GM19372 (cell line): ENCODE measurements around the gene ADAM19.

ENCODE experiments used
- ATAC-seq: cut with Tn5 transposase; IDR thresholded peaks from one replicate; pipeline ENCODE4 v1.9.1; 2021; ENCODE audit warnings: mild to moderate bottlenecking, low read depth, moderate library complexity; ENCODE audit not compliant: unreplicated experiment

The ADAM19 gene

DNA sequence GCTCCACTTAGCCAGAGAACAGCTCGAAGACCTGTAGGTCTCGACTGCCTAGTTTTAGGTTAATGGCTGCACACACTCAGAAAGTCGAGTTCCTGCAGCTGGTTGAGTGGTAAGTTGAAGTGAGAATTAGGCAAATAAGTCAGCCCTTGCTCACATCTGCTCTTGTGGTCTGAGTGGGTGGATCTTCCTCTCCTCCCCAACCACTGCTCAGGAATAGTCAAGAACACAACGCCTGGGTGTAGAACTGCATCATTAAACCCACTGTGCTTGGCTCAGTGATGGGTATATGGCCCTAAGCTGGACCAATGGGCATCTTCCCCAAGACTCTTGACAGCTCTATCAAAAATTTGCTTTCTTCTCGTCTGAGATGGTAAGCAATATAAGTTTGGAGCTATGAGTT, 20.9 kb upstream of the ADAM19 start:
- ATAC-seq: peak; percentile 74

DNA sequence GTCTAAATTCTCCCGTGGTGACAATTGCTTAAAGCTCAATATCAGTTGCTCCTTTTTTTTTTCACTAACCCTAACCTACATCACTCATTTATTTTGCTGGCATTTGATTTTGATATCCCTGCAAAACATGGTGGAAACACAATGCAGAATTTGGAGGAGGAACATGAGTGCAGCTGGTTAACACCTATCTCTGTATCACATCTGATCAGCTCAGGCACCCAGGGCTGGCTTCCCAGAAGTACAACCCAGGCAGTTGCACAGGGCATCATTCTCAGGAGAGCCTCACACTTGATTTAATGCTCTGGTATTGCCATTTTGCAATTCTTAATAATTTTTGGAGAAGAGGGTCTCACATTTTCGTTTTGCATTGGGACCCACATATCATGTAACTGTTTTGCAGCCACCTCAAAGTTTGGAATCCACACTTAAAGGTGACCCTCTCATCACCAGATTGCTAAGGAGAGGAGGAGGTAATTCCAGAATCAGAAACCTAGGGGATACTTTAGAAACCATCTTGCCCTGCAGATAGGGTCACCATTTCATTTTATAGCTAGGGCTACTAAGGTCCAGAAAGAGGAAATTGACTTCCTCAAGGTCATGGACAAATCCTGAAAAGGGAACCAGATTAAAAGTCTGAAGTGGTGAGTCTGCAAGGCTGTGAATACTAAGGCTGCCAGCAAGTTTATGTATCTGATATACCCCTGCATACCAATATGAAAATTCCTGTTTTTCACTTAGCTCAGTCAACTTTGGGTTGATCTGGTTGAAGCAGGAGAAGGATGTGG, 19.3 kb upstream of the ADAM19 start:
- ATAC-seq: no peak

DNA sequence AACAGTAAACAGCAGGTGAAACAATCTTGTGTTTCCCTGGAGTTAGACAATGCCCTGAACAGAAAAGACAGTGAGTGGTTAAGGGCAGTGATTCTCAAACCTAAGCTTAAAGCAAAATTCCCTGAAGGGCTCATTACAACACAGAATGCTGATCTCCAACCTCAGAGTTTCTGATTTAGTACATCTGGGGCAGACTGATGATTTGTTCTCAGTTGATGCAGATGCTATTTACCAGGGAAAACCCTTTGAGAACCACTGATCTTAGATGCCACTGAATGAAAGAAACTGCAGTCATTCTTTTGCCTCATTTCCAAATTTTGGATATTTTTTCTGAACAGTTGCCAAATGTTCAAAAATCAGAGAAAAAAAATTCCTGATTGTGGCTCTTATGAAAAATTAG, 18.7 kb upstream of the ADAM19 start:
- no peak for ATAC-seq

DNA sequence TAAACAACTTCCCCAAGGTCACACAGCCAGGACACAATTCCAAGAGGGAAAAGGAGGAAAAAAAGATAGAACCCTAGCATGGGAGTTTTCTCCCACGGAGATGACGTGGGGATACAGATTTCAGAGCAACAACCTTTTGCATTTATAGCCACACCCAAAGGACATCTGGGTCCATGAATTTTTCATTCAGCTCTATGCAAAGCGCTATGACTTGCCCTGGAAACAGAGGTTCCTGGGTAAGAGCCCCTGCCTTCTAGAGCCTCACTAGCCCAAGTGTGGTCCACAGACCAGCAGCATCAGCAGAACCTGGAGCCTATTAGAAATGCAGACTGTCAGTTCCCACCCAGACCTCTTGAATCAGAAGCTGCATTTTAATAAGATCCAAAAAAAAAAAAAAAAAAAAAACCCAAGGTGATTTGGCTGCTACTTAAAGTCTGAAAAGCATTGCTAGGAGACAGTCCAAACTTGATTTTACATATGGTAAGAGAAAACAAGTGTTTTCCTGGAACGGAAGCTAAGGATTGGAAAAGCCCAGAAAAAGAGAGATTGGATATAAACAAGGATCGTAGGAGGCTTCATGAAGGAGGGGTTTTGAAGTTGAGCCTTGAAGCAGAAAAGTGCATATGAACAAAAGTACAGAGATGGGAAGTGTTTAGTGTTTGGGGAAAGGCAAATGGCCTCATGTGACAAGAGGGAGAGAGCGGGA, 17.6 kb upstream of the ADAM19 start:
- ATAC-seq: no peak

DNA sequence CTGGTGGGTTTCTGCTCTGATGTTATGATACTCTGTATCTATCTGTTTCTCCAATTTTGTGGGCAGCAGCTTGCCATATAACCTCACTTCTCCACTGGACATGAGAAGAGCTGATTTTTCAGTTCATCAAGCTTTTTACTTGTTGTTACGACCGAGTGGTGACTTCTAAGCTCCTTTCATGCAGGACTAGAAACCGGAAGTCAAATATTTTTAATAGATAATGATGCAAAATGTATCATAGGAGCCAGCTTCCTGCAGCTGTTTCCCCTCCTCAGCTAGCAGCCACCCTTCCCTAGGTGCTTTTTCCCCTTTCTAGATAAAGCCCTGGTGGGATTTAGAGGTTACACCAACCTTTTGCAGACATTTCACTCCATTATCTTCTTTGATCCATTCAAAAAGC, 17.0 kb upstream of the ADAM19 start:
- no peak for ATAC-seq

DNA sequence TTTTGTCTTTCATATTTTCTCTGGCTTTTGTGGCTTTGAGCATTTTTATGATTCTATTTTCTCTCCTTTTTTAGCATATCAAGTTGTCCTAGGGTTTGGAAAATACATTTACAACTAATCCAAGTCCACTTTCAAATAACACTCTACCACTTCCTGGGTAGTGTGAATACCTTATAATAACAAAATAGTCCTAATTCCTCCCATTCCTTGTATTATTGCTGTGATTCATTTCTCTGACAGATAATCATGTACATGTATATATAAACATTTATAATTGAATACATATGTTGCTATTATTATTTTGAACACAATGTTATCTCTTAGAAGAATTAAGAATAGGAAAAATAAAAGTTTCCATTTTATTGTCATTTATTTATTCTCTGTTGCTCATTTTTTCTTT, 14.9 kb upstream of the ADAM19 start:
- no peak for ATAC-seq

DNA sequence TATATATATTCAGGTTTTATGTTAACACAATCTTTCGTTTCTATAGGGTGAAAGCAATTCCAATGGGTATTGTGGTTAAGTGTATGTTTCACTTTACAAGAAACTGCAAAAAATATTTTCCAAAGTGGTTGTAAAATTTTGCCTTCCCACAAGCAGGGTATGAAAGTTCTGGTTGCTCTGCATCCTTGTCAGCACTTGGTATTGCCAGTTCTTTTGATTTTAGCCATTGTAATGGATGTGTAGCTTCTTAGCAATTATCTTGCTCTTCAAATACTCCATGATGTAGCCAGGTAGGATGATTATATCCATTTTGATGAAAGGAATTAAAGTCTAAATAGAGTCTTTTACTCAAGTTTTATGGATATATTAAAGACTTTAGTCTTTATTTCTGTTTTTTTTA, 9.1 kb upstream of the ADAM19 start:
- no peak for ATAC-seq

DNA sequence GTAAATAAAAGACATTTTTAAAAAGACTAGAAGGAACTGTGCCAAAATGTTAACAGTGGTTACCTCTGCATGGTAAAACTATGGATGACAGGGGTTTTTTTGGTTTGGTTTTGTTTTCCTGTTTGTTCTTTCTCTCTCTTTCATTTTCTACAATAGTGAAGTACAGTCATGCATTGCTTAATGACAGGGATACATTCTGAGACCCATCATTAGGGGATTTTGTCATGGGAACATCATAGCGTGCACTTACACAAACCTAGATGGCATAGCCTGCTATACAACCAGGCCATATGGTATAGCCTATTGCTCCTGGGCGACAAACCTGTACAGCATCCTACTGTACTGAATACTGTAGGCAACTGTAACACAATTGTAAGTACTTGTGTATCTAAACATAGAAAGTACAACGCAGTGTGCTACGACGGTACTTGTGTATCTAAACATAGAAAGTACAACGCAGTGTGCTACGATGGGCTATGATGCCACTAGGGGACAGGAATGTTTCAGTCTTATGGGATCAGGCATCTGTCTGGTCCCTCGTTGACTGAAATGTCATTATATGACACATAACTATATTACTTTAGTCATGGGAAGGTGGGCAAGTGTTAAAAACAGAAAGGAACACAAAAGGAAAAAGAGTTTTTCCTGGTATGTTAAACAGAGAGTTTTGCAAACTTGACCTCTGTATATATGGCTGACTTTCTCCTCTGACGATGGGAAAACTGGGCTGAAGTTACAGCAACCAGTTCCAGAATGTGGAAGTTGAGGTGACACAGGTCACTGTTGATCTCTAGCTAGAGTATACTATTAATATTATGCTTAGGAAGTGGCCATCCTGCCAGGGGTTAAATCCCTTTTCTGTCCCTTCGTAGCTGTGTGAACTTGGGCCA, 7.4 kb upstream of the ADAM19 start:
- ATAC-seq: no peak

DNA sequence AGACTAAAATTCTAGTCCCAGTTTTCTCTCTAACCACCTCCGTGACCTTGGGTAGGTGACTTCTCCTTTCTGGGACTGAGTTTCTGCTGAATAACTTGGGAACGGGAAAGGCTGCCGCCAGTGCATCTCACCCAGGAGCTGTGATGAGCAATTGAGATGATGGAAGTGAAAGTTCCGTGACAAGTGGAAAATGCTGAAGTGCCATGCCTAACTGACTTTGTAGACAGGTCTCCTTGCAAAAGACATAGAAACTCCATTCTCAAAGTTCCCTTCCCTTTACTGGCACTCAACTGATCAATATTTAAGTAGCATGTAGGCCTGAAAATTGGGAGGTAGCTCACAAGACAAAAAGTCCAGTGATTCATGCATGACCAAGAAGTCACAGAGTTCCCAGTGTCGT, 6.3 kb upstream of the ADAM19 start:
- ATAC-seq: no peak

DNA sequence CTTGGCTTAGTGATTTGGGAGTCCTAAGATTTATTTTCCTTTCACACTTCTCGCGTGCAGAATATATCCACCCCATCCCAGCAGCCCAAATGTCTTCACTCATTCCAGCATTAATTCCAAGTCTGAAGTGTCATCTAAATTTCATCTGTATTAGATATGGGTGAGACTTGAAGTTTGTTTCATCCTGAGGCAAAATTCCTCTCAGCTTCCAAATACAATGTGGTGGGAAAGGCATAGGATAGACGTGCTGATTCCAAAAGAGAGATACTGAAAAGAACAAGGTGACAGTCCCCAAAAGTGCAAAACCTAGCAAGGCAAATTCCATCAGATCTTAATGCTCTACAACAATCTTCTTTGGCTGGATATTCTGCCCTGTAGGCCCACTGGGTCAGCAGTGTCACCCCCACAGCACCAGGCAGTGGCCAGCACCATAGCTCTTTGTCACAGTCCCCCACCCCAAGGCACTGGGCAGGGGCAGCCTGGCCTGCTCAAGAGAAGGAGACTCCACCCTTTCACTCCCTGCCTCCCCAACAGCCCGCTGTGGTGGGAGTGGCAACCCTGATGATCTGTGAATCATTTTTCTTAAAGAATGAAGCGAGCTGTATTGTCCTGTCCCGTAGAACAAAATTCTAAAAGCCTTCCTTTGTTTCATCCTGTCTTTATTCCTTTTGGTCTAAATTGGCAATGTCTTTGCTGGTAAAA, 2.7 kb upstream of the ADAM19 start:
- ATAC-seq: no peak

DNA sequence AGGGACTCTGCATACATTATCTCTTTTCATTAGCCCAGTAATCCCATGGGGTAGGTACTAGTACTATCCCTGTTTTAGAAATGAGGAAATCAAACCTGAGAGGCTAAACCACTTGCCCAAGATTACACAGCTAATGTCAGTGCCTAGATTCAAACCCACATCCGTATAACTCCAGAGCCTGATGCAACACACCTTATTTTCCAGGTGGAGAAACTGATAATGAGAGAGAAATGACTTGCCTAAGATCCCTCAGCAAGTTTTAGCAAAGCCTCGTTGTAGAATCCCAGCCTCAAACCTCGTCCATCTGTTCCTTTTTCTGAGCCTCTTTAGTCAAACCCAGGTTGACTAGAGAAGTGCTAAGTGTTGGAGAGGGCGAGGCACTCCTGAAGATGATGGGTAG, 1.1 kb upstream of the ADAM19 start:
- no peak for ATAC-seq

DNA sequence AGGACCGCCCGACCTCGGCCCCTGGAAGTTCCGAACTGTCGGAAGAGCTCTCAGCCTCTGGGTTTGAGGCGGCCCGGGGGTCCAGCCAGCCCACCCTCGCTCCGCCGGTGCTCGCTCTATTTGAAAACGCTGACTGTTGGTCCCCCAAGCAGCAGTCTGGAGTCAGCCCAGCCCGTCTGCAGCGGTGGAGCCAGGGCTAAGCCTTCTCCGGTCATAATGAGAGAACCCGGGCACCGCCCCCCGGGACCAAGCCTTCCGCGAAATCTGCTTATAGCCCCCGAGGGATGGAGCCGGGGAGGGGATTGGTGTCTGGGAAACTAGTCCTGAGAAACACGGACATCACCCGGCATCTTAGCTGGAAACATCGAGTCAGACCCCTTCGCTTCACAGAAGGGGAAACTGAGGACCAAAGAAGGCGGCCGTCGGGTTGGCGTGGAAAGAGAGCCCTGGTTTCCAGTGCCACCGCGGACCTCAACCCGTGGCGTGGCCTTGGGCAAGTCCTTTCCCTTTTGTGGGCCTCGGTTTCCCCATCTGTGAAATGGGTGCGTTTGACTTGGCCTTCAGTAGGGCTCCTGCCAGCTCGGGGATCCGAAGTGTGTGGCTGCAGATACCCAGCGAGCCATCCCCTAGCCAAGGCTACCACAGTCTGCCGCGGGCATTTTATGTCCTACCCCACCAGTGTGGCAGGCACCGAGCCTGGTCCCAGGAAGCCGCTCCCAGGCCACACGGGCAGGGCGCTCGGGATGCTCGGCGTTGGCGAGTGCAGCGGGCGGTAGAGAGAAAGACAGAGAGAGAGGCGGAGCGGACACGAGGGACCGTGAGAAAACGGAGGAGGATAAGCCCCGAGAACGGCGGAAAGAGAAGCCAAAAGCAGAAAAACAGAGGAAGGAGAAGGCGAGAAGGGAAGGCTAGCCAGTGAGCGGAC, 857 bp downstream of the ADAM19 start:
- ATAC-seq: peak; percentile 6

DNA sequence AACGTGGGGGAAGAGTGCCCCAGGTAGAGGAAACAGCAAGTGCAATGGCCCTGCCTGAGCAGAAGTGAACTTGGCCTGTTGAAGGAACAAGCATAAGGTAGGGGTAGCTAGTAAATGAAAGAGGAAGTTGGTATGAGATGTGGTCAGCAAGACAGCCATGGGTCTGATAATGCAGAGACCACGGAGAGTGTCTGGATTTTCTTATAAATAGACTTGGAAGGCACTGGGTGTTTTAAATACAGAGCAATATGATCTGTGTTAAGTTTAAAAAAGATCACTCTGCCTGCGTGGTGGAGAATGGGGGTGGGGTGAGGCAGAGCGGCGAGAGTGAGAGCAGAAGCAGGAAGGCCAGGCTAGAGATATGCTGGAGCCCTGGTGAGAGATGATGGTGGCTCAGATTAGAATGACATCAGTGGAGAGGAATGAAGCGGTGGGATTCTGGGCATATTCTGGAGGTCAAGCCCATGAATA, 4.2 kb downstream of the ADAM19 start:
- peak; percentile 84 for ATAC-seq

DNA sequence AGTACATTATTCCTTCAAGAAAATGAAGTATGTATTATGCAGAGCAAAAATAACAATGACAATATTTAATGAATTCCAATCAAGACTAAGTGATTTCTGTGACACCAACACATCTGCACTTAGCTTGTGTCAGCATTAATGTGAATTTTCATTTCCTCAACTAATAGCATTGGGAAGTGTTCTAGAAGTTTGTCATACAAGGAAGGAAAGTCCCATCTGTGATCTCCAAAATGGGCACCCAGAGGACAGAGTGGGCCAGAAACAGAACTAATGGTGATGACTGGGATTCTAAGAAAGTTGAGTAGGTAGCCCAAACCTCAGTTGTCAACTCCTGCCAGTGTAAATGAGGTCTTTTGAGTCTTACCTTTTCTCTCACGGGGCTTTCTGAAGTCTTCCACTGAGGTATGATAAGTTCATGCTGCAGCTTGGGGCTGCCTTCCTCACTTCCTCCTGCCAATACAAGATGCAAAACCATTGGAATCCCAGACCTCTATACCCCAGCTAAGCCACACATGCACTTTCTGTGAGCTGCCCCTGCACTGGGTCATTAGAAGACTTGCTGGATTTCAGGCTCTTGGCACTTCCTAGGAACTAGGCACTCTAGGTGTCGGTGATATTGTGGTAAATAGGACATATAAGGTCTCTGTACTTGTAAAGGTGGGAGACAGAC, 4.9 kb downstream of the ADAM19 start:
- no peak for ATAC-seq

DNA sequence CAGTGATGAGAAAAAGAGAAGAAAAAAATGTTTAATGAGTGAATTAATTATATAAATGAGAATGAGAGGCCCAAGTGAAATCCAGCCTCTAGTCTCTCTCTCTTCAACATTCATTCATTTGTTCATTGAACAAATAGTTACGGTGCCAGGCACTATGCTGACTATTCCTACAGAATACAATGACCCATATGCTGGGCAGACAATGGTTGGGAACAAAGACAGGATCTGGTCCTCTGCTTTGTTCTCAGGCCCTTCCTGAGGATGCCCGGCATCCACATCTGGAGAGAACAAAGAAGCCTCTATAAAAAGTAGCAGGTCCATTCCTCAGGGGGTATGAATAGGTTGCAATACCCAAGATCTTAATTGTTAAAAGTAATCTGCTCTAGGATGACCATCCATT, 6.9 kb downstream of the ADAM19 start:
- ATAC-seq: no peak

DNA sequence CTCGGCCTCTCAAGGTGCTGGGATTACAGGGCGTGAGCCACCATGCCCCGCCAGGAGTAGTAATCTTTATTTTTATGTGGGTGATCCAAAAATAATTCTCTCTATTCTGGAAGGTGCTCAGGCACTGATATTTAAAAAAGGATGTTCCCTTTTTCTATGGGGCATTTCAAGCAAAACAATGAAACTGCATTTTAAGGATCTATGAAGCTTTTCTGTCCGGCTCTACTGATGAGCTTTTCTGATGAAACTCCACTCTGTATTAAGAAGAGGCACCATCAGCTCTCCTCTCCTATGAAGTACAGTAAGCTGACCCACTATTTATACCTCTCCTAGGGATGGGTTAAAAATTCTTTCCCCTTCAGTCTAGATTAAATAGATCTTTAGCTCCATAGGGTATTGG, 7.4 kb downstream of the ADAM19 start:
- no peak for ATAC-seq

DNA sequence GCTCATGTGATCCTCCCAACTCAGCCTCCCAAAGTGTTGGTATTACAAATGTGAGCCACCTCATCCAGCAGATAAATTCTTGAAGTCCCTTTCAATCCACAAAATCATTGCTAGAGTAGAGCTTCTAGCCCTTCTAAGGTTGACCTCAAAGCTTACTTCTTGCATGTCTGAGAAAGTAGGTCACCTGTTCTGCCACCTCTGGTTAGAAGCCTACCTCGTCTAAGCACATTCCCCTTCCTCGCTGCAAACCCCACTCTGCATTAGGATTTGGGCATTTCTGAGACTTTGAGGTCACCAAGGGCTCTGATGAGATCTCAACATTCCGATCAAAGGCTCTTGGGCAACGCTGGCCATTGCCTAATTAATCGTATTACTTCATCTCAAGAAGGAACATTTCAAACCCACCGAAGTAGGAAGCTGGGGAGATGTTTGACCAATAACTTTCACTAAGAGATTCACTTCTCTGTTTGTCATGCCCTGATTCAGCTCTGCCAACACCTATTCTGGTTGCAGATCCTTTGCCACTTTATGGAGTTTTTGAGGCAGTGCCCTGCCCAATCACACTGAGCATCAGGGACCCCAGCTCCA, 8.6 kb downstream of the ADAM19 start:
- no peak for ATAC-seq

DNA sequence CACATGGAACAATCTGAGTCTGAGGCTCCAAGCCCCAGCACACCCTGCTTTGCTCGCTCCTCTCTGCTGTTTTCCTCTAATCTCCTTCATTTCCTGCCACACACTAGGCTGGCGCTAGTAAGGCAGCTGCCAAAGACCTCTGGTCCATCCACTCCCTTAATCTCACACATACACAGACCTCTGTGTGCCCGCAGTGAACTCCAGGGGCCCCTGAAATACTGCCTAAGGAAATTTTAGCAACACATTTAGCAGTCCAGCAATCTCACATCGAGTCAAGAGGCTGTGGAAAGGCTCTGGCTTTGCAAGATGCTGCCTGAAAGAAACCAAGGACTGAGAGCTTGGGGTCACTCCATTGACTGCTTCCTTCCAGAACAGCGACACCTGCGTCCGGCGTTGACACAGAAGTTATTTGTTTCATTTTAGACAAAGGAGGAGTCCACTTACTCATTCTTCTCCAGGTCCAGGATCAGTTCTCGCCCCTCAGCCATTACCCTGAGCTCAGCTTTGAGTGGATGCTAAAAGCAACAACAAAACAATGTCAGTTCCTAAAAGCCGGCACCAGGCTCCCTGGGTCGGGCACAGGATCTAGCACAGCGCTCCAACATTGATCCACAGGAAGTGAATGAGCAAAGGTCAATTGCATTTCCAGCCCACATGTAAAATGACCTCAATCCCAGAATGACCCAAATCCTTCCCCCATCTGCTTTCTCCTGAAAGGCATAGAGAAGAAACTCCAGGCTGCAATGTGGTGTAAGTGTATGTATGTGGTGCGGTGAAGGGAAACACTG, 11.5 kb downstream of the ADAM19 start:
- no peak for ATAC-seq
